ENCODE data around the gene FKBP5. TPM values are rescaled to one million over a fixed set of nuclear protein-coding genes. Genes with fewer than 3 reads are reported as not detected.

The FKBP5 gene
- total and polyA plus RNA-seq, 9 of the 15 experiments (the other 6 are each of a cell fraction or from before 2014, with no cell fraction given): 32.7 to 151 (median 75.0) TPM

- peak; percentile 85 for TF ChIP-seq REST (IDR thresholded peaks at IDR 0.05; ENCODE audit: borderline replicate concordance)
- peak; percentile 65 for TF ChIP-seq REST (CRISPR knock-in tag; IDR thresholded peaks at IDR 0.05; ENCODE audit: low read depth)
- TF ChIP-seq FOXK2 (conservative IDR thresholded peaks at IDR 0.05 in 1 of 2, IDR thresholded peaks at IDR 0.05 in 1 of 2; ENCODE audit: low read depth in 2 of 2): peak in 1 of 2 experiments; percentile 58; a peak in 2 of 4 replicates
- TF ChIP-seq CC2D1A (IDR thresholded peaks at IDR 0.05): 0 out of 2 replicates have a peak, but pooled peaks have one; percentile 35
- no peak for TF ChIP-seq ZC3H4 (CRISPR knock-in tag; IDR thresholded peaks at IDR 0.05; ENCODE audit: borderline replicate concordance)
- TF ChIP-seq SRF (CRISPR knock-in tag; IDR thresholded peaks at IDR 0.05): 0 out of 4 replicates have a peak, but pooled peaks of 1 of the 2 experiments have one; percentile 42
- no peak for TF ChIP-seq PHF21A (IDR thresholded peaks at IDR 0.05; ENCODE audit: borderline replicate concordance, low read depth)
- no peak for TF ChIP-seq ZNF77 (CRISPR knock-in tag; IDR thresholded peaks at IDR 0.05)
- no peak for TF ChIP-seq ZNF354B (CRISPR knock-in tag; IDR thresholded peaks at IDR 0.05)
- peak; percentile 73 for TF ChIP-seq SAFB (IDR thresholded peaks at IDR 0.05; ENCODE audit: borderline replicate concordance, low read depth, low read length)
- peak; percentile 72; the same call in 1 of the 2 replicates for TF ChIP-seq MBD2 (IDR thresholded peaks at IDR 0.05; ENCODE audit: borderline replicate concordance, low read depth)
- no peak for TF ChIP-seq ATF1 (CRISPR knock-in tag; IDR thresholded peaks at IDR 0.05)
- TF ChIP-seq ATF1 (tag; IDR thresholded peaks at IDR 0.05): peak; percentile 70
- no peak for TF ChIP-seq BRF2 (IDR thresholded peaks at IDR 0.05; ENCODE audit: borderline replicate concordance, insufficient read depth, insufficient read length)
- no peak for TF ChIP-seq SPI1 (IDR thresholded peaks at IDR 0.05; ENCODE audit: borderline replicate concordance, low read depth, low read length)
- TF ChIP-seq ATF7 (IDR thresholded peaks at IDR 0.05): peak; percentile 43; the same call in 1 of the 2 replicates
- TF ChIP-seq CBFA2T3 (IDR thresholded peaks at IDR 0.05): no peak
These were observed at the start of gene FKBP5 (continued) for GRCh38 chr6:35688605-35689322.
